Astrocyte of the cerebellum (primary cell): Measurements from ENCODE around the gene CD300LG.

ENCODE experiments used
- DNase-seq: peaks from one replicate; pipeline ENCODE4 v3.0.0-alpha.2; 2011; ENCODE audit warnings: low read depth
- H3K4me3 ChIP-seq: 2 replicates; pipeline ENCODE4 v1.5.1; 2011; ENCODE audit warnings: mild to moderate bottlenecking, low read depth, low read length, moderate library complexity
- in situ Hi-C: cut with HindIII; loops from 2 replicates; pipeline ENCODE4 v1.10.0; 2017; ENCODE audit warnings: low sequenced_read_pairs
- TF ChIP-seq, protein P1 (sequence below): IDR thresholded peaks from 2 replicates; pipeline ENCODE4 v1.5.1; 2012; ENCODE audit warnings: low read length, low read depth, moderate library complexity, mild to moderate bottlenecking; ENCODE audit errors: missing control alignments

CD300LG gene

DNA sequence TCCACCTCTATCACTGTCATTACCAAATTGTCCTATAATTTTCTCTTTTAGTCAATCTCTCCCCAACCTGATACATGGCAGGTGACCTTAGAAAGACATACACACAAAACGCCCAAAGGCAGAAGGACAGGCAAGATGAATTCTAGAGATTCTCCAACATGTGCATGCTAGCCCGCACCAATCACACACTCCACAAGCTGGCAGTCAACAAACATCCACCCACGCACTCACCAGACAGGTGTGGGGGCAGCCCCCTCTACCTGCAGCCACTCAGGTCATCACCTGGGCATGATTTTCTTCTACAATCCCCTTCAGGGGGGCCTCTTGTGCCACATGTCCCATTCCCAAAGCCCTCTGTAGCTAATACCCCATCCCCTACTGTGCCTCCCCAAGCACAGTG, 50.9 kb downstream of the CD300LG start:
- H3K4me3 ChIP-seq = no peak overlapping the region
- TF ChIP-seq, protein P1, sequence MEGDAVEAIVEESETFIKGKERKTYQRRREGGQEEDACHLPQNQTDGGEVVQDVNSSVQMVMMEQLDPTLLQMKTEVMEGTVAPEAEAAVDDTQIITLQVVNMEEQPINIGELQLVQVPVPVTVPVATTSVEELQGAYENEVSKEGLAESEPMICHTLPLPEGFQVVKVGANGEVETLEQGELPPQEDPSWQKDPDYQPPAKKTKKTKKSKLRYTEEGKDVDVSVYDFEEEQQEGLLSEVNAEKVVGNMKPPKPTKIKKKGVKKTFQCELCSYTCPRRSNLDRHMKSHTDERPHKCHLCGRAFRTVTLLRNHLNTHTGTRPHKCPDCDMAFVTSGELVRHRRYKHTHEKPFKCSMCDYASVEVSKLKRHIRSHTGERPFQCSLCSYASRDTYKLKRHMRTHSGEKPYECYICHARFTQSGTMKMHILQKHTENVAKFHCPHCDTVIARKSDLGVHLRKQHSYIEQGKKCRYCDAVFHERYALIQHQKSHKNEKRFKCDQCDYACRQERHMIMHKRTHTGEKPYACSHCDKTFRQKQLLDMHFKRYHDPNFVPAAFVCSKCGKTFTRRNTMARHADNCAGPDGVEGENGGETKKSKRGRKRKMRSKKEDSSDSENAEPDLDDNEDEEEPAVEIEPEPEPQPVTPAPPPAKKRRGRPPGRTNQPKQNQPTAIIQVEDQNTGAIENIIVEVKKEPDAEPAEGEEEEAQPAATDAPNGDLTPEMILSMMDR = no peak
- in situ Hi-C loops = no loop called here
- DNase-seq = no peak

DNA sequence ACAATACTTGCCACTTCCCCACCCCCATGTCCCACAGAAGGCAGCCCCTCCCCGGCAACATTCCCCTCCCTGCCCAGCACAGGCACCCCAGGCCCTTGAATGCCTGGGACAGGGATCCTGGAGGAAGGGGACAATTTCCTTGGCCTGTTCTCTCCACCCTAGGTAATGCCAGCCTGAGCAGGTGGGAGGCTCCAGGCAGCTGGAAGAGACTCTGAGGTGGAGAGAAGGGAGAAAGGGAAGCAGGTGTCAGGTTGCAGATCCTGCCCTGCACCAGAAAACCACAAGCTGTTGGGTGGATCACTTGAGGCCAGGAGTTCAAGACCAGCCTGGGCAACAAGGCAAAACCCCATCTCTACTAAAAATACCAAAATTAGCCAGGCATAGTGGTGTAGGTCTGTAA, 51.5 kb downstream of the CD300LG start:
- TF ChIP-seq, protein P1 = no peak
- DNase-seq = no peak
- in situ Hi-C loops = no loop called here
- H3K4me3 ChIP-seq = no peak overlapping the region

DNA sequence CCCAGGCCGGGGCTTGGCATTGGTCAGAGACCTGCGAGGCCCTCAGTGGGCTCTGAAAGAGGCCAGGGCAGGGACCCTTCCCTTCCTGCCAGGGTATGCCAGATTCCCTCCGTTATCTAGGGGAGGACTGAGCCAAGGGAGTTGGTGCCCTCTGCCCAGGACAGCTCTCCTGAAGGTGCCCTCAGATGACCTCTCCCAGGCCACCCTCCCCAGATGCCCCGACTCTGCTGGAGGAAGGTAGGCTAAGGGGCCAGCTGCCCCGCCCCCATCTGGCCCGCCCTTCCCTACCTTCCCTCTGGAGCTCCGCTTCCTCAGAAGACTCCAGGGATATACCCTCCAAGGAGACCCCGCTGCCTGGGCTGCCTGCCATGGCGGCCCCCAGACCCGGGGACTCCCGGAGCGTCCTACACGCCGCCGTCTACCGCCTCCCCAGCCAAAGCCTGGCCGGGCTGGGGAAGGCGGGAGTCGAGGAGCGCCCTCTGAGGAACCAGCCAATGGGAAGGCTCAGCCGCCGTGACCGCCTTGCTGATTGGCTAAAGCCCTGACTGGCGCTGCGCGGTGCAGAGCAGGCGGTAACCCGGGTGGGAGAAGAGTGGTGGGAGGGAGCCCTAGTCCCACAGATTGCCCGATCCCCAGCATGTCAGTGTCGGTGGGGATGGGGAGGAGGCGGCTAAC, 53.3 kb downstream of the CD300LG start:
- DNase-seq = peak; percentile 48
- in situ Hi-C loops = no loop called here
- peak overlapping the region; percentile 51 for H3K4me3 ChIP-seq
- TF ChIP-seq, protein P1 = no peak

DNA sequence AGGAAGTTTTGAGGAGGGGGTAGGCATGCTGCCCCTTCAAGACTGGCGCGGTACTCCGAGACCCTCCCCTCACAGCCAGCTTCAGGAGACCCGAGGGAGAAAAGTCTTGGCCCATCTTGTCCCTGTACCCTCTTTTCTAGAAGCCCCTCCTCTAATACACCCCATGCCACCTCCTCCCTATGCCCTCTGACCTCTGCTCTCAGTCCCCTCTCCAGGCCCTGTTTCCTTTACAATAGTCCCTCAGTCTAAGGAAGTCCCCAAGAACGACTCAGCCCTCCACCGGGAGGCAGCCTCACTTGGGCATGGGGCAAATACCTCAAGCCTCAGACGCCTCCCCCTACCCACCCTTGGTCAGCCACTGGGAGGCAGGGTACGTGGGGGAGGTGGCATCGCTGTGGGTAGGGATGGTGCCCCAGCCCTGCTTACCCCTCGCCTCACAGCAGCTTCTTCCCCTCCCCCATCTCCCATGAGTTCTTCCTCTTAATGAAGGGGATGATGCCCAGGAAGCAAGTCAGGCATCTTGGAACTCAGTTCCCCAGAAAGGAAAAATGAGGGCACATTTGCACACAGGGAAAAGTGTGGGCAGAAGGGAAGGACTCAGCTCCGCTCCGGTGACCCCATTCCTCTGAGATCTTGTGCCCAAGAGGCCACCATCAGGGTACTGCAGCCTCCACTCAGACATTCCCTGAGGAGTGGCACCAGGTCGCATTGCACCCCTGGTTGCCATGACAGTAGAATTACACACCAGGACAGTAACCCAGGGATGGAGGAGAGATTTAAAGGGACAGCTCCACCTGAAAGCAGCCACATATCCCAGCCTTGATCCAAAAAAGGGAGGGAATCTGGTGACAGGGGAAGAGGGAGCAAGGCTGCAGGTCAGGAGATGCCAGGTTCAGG, 54.1 kb downstream of the CD300LG start:
- in situ Hi-C loops = no loop called here

DNA sequence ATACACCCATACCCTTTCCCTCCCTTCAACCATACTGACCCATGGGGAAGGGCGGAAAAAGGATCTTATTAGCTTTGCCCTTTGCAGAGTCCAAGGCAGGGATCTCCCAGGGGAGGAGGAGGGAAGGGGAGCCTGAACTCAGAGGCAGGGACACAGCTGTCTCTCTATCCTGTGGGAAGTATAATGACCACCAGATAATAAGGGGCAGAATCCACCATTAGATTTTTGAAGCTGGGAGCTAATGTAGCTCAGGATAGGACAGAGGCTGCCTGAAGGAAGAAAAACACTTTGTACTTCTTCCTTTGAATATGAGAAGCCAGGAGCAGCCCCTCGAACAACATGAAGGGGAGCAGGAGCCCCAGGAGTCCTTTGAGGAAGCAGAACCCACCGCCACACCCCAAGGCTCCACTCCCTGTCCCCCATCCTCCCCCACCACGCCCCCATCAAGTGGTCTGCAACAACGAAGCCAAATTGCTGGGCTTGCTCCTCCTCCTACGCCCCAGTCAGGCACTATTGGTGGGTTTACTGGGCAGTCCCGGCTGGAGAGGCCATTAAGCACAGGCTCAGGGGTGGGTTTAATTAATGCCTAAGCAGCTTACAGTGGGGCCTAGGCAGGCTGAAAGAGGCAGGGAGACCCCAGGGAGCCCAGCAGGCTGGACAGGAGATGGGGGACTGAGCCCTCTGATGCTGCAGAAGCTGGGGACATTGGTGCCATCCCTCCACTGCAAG, 55.0 kb downstream of the CD300LG start:
- DNase-seq = no peak
- TF ChIP-seq, protein P1 = no peak
- in situ Hi-C loops = no loop called here
- H3K4me3 ChIP-seq = no peak overlapping the region

More for the DNA sequence above, 54.1 kb downstream of the CD300LG start:
- TF ChIP-seq, protein P1 = no peak
- no peak for DNase-seq
- peak overlapping the region; percentile 51 for H3K4me3 ChIP-seq

DNA sequence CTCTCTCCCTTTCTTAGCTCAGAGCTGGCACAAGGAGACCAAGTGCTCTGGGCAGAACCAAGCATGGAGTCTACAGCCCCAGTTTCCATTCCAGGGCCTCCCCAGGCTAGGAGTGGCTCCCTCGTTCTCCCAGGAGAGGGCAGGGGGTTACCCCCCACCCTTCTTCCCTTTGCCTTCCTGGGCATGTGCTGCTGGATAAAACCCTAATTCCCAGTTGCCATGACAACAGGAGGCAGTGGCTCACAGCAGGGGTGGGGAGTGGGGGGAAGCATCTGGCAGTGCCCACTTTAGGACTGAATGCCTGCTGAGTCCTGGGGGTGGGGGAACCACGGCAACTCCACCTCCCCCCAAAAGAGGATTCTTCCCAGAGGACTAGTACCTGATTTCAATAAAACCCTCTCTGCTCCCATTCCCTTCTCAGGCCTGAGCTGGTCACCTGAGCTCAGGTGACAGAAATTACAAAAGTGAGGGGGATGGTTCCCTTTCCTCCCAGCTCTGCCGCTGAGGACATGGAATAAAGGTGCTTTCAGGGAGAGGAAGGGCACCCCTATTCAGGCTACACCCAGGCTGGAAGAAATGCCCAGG, 58.5 kb downstream of the CD300LG start:
- in situ Hi-C loops = no loop called here
- DNase-seq = no peak
- H3K4me3 ChIP-seq = no peak overlapping the region
- TF ChIP-seq, protein P1 = no peak
